Right lobe of liver (tissue), 4 donors: ENCODE results near the gene CUL9.

Source experiments
- CTCF ChIP-seq, 4 donors: fragments of 200-600 bp in 3 of 4; fragments of 450-650 bp in 1 of 4; IDR thresholded peaks; one replicate each; pipeline versions ENCODE4 v1.5.1 to v1.8.0; 2016 to 2022; ENCODE audit warnings: antibody characterized with exemption in 4 of 4, mild to moderate bottlenecking in 2 of 4
- POLR2A ChIP-seq: fragments of 450-650 bp; IDR thresholded peaks from one replicate; pipeline ENCODE4 v1.6.1; 2017; ENCODE audit warnings: antibody characterized with exemption, mild to moderate bottlenecking
- donor health status: DM: no; HTN: no; CAD: no.
- donor health status: DM: no; HTN: no; CAD: no.
- donor health status: DM: no; HTN: yes; CAD: no.

- TF ChIP-seq CTCF (IDR thresholded peaks at IDR 0.05): no peak
- TF ChIP-seq POLR2A: no peak
These were observed 77.1 kb downstream of the CUL9 start for GRCh38 chr6:43258807-43259686.
